HCT116 (cell line): ENCODE results near the gene LUC7L. TPM values are rescaled to one million over a fixed set of nuclear protein-coding genes. Genes with fewer than 3 reads are reported as not detected.

Experiments used
- ATAC-seq: fragments of 200-7000 bp; cut with Tn5 transposase; 2 replicates; pipeline ENCODE4 v1.9.1; 2020; ENCODE audit warnings: mild to moderate bottlenecking, moderate library complexity
- BruUV-seq: library from RNA; stranded (reverse); fragments of 400-500 nt; replicated peaks from 2 replicates; lab custom pipeline; 2021; lab: Mats Ljungman, UMichigan
- CTCF ChIA-PET: fragments of 300-600 bp; sonication (Branson Sonifier 250); formaldehyde crosslinking; loops from one replicate; lab custom pipeline; 2021; ENCODE audit warnings: antibody characterized with exemption; lab: Charles Lee
- POLR2A ChIA-PET: fragments of 300-600, 350-600 bp; sonication (Branson Sonifier 250); formaldehyde crosslinking; loops from one replicate; lab custom pipeline; 2021; ENCODE audit warnings: antibody characterized with exemption; lab: Charles Lee
- RAD21 ChIA-PET, 2 experiments: fragments of 300-600 bp; sonication (Branson Sonifier 250); formaldehyde crosslinking; loops; one replicate each; lab custom pipeline; 2023; ENCODE audit warnings: low total read pairs in 2 of 2; ENCODE audit not compliant: uncharacterized antibody in 2 of 2, unreplicated experiment in 2 of 2, low non-redundant PET in 1 of 2; lab: Charles Lee
- DNase-seq: peaks from one replicate; pipeline ENCODE4 v3.0.0-alpha.2; 2010; ENCODE audit warnings: low read depth, low spot score
- H2AFZ ChIP-seq: fragments of 200-600 bp; shearing (Covaris generic), sonication (generic); 2 replicates; pipeline ENCODE4 v1.6.1; 2017; ENCODE audit warnings: low read depth, mixed run types, mixed read lengths, antibody characterized with exemption, low read length; ENCODE audit not compliant: poor library complexity, severe bottlenecking
- H3K27ac ChIP-seq: 2 replicates; pipeline ENCODE4 v1.5.1; 2012; ENCODE audit warnings: low read depth, low read length
- H3K27me3 ChIP-seq: fragments of 200-600 bp; sonication (generic); 2 replicates; pipeline ENCODE4 v1.6.1; 2016; ENCODE audit warnings: mixed run types, low read length, mixed read lengths; ENCODE audit not compliant: insufficient read depth
- H3K36me3 ChIP-seq, 2 experiments: fragments of 200-500 bp in 1 of 2; fragments of 200-600 bp in 1 of 2; sonication (Bioruptor generic) in 1 of 2; sonication (generic) in 1 of 2; 2 replicates each; pipeline versions ENCODE4 v1.5.1 to v1.6.1; 2014 to 2016; ENCODE audit warnings: low read length in 2 of 2, inconsistent platforms in 1 of 2, mixed read lengths in 1 of 2, mixed run types in 1 of 2; ENCODE audit not compliant: insufficient read depth in 2 of 2, control insufficient read depth in 1 of 2
- H3K4me1 ChIP-seq, 2 experiments: fragments of 200-600 bp in 1 of 2; sonication (generic) in 1 of 2; 2 replicates each; pipeline versions ENCODE4 v1.5.1 to v1.6.1; 2012 to 2017; ENCODE audit warnings: low read length in 2 of 2, inconsistent platforms in 1 of 2, mild to moderate bottlenecking in 1 of 2, mixed read lengths in 1 of 2, mixed run types in 1 of 2, moderate library complexity in 1 of 2; ENCODE audit not compliant: insufficient read depth in 2 of 2, control insufficient read depth in 1 of 2
- H3K4me2 ChIP-seq: fragments of 200-600 bp; sonication (generic); 2 replicates; pipeline ENCODE4 v1.6.1; 2017; ENCODE audit warnings: mixed run types, low read length, mixed read lengths
- H3K4me3 ChIP-seq, 2 experiments: fragments of 200-600 bp in 1 of 2; sonication (generic) in 1 of 2; replicated peaks in 1 of 2; 2 replicates each; pipeline ENCODE4 v1.5.1; 2011 to 2016; ENCODE audit warnings: low read length in 2 of 2, control low read depth in 1 of 2, low read depth in 1 of 2, mild to moderate bottlenecking in 1 of 2, mixed read lengths in 1 of 2, mixed run types in 1 of 2
- H3K79me2 ChIP-seq: fragments of 200-600 bp; sonication (generic); 2 replicates; pipeline ENCODE4 v1.6.1; 2017; ENCODE audit warnings: mild to moderate bottlenecking, mixed run types, low read length, moderate library complexity, mixed read lengths; ENCODE audit not compliant: insufficient read depth
- H3K9ac ChIP-seq: fragments of 200-600 bp; sonication (generic); 2 replicates; pipeline ENCODE4 v1.6.1; 2016; ENCODE audit warnings: low read length, mixed read lengths
- H3K9me2 ChIP-seq: fragments of 200-600 bp; sonication (generic), shearing (Covaris generic); 2 replicates; pipeline ENCODE4 v1.6.1; 2017; ENCODE audit warnings: mixed run types, mild to moderate bottlenecking, moderate library complexity; ENCODE audit not compliant: insufficient read depth
- H3K9me3 ChIP-seq, 2 experiments: fragments of 200-500 bp in 1 of 2; fragments of 200-600 bp in 1 of 2; sonication (Bioruptor generic) in 1 of 2; sonication (generic) in 1 of 2; 2 replicates each; pipeline ENCODE4 v1.6.1; 2014 to 2017; ENCODE audit warnings: low read length in 2 of 2, mixed read lengths in 2 of 2, inconsistent platforms in 1 of 2, low read depth in 1 of 2, mild to moderate bottlenecking in 1 of 2, mixed run types in 1 of 2, moderate library complexity in 1 of 2; ENCODE audit not compliant: control insufficient read depth in 1 of 2, insufficient read depth in 1 of 2
- H4K20me1 ChIP-seq: fragments of 200-600 bp; sonication (generic), shearing (Covaris generic); 2 replicates; pipeline ENCODE4 v1.6.1; 2017; ENCODE audit warnings: mixed run types, mild to moderate bottlenecking, moderate library complexity; ENCODE audit not compliant: insufficient read depth
- CTCF ChIP-seq, 3 experiments: fragments of 200-600 bp in 1 of 3; sonication (generic) in 1 of 3; IDR thresholded peaks in 2 of 3; conservative IDR thresholded peaks in 1 of 3; 2 replicates each; pipeline ENCODE4 v1.5.1; 2012 to 2017; ENCODE audit warnings: low read depth in 2 of 3, low read length in 2 of 3, antibody characterized with exemption in 1 of 3, borderline replicate concordance in 1 of 3, control low read depth in 1 of 3, mild to moderate bottlenecking in 1 of 3, mixed read lengths in 1 of 3, mixed run types in 1 of 3, moderate library complexity in 1 of 3; ENCODE audit not compliant: insufficient read depth in 1 of 3
- EGR1 ChIP-seq: IDR thresholded peaks from 2 replicates; pipeline ENCODE4 v1.6.1; 2012; ENCODE audit warnings: low read depth
- EZH2phosphoT487 ChIP-seq: fragments of 200-600 bp; IDR thresholded peaks from 2 replicates; pipeline ENCODE4 v1.6.1; 2018; ENCODE audit warnings: antibody characterized with exemption, borderline replicate concordance
- FOSL1 ChIP-seq: IDR thresholded peaks from 2 replicates; pipeline ENCODE4 v1.6.1; 2012; ENCODE audit warnings: low read depth
- POLR2A ChIP-seq: IDR thresholded peaks from 2 replicates; pipeline ENCODE4 v1.7.0; 2011; ENCODE audit warnings: borderline replicate concordance; ENCODE audit not compliant: insufficient read depth, insufficient read length; ENCODE audit errors: extremely low read depth
- SIN3A ChIP-seq: IDR thresholded peaks from 2 replicates; pipeline ENCODE4 v1.6.1; 2012; ENCODE audit warnings: low read depth
- SP1 ChIP-seq: IDR thresholded peaks from 2 replicates; pipeline ENCODE4 v1.6.1; 2012; ENCODE audit warnings: low read depth
- TCF7L2 ChIP-seq: IDR thresholded peaks from 2 replicates; pipeline ENCODE4 v1.7.0; 2011; ENCODE audit warnings: borderline replicate concordance, inconsistent platforms; ENCODE audit not compliant: insufficient read depth, insufficient read length; ENCODE audit errors: extremely low read depth
- ZNF274 ChIP-seq: fragments of 200-500 bp; sonication (Bioruptor generic); IDR thresholded peaks from 2 replicates; pipeline ENCODE4 v1.6.1; 2014; ENCODE audit warnings: mild to moderate bottlenecking, low read depth, low read length, inconsistent platforms
- intact Hi-C: fragments of 100-400 bp; cut with micrococcal nuclease; formaldehyde crosslinking; loops from 2 replicates; pipeline ENCODE4 v1.10.0; 2022
- total RNA-seq: library from RNA; stranded (reverse); gene quantifications from one replicate; pipeline ENCODE4 v1.2.1, GENCODE V29; 2021; ENCODE audit not compliant: unreplicated experiment
- TF ChIP-seq, protein P1 (sequence below): IDR thresholded peaks from 2 replicates; pipeline ENCODE4 v1.6.1; 2012; ENCODE audit warnings: low read depth
- TF ChIP-seq, protein P2 (sequence below): IDR thresholded peaks from 2 replicates; pipeline ENCODE4 v1.6.1; 2012
- TF ChIP-seq, protein P3 (sequence below): IDR thresholded peaks from 2 replicates; pipeline ENCODE4 v1.6.1; 2011; ENCODE audit warnings: mild to moderate bottlenecking, low read length, moderate library complexity; ENCODE audit not compliant: insufficient replicate concordance; ENCODE audit errors: extremely low read depth

Gene LUC7L
- total RNA-seq, 1 experiment from 2014 or later = 50.5 TPM

DNA sequence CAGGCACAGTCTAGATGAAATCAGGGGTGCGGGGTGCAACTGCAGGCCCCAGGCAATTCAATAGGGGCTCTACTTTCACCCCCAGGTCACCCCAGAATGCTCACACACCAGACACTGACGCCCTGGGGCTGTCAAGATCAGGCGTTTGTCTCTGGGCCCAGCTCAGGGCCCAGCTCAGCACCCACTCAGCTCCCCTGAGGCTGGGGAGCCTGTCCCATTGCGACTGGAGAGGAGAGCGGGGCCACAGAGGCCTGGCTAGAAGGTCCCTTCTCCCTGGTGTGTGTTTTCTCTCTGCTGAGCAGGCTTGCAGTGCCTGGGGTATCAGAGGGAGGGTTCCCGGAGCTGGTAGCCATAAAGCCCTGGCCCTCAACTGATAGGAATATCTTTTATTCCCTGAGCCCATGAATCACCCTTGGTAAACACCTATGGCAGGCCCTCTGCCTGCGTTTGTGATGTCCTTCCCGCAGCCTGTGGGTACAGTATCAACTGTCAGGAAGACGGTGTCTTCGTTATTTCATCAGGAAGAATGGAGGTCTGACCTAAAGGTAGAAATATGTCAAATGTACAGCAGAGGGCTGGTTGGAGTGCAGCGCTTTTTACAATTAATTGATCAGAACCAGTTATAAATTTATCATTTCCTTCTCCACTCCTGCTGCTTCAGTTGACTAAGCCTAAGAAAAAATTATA lies 51.1 kb downstream of the LUC7L start (continued):
- TF ChIP-seq, protein P1, sequence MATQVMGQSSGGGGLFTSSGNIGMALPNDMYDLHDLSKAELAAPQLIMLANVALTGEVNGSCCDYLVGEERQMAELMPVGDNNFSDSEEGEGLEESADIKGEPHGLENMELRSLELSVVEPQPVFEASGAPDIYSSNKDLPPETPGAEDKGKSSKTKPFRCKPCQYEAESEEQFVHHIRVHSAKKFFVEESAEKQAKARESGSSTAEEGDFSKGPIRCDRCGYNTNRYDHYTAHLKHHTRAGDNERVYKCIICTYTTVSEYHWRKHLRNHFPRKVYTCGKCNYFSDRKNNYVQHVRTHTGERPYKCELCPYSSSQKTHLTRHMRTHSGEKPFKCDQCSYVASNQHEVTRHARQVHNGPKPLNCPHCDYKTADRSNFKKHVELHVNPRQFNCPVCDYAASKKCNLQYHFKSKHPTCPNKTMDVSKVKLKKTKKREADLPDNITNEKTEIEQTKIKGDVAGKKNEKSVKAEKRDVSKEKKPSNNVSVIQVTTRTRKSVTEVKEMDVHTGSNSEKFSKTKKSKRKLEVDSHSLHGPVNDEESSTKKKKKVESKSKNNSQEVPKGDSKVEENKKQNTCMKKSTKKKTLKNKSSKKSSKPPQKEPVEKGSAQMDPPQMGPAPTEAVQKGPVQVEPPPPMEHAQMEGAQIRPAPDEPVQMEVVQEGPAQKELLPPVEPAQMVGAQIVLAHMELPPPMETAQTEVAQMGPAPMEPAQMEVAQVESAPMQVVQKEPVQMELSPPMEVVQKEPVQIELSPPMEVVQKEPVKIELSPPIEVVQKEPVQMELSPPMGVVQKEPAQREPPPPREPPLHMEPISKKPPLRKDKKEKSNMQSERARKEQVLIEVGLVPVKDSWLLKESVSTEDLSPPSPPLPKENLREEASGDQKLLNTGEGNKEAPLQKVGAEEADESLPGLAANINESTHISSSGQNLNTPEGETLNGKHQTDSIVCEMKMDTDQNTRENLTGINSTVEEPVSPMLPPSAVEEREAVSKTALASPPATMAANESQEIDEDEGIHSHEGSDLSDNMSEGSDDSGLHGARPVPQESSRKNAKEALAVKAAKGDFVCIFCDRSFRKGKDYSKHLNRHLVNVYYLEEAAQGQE = no peak
- TF ChIP-seq, all 23 proteins: peak for 0

GRCh38 chr16:177394-177822 lies 51.8 kb downstream of the LUC7L start:
- ChIA-PET POLR2A (no interaction called here), RAD21 (no interaction called here), CTCF (interaction anchor here (1.2 kb wide), 1 partner anchor 70 kb away, joined by 4 read pairs; no protein-coding TSS in a partner anchor)
- Histone ChIP-seq H3K27me3 (no peaks in the 10 kb centered on the region), H3K4me3 (no peak overlapping the region), H3K36me3 (no peaks in the 10 kb centered on the region), H3K27ac (no peak overlapping the region), H3K4me1 (peaks cover 0 to 5% of the 10 kb centered on the region in 2 experiments; a peak in 1 of 4 replicates), H2AFZ (no peak overlapping the region), H3K9me2 (no peaks in the 10 kb centered on the region), H3K9me3 (no peaks in the 10 kb centered on the region), H3K79me2 (no peaks in the 10 kb centered on the region), H4K20me1 (no peaks in the 10 kb centered on the region), H3K9ac (no peak overlapping the region), H3K4me2 (no peak overlapping the region)
- DNase-seq (no peak), ATAC-seq (no peak)
- BruUV-seq = no TSS peak
- intact Hi-C loops = no loop called here
- TF ChIP-seq, protein P2, sequence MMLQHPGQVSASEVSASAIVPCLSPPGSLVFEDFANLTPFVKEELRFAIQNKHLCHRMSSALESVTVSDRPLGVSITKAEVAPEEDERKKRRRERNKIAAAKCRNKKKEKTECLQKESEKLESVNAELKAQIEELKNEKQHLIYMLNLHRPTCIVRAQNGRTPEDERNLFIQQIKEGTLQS = no peak
- TF ChIP-seq, protein P3, sequence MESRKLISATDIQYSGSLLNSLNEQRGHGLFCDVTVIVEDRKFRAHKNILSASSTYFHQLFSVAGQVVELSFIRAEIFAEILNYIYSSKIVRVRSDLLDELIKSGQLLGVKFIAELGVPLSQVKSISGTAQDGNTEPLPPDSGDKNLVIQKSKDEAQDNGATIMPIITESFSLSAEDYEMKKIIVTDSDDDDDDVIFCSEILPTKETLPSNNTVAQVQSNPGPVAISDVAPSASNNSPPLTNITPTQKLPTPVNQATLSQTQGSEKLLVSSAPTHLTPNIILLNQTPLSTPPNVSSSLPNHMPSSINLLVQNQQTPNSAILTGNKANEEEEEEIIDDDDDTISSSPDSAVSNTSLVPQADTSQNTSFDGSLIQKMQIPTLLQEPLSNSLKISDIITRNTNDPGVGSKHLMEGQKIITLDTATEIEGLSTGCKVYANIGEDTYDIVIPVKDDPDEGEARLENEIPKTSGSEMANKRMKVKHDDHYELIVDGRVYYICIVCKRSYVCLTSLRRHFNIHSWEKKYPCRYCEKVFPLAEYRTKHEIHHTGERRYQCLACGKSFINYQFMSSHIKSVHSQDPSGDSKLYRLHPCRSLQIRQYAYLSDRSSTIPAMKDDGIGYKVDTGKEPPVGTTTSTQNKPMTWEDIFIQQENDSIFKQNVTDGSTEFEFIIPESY = no peak
- TF ChIP-seq POLR2A (no peak), EZH2phosphoT487 (no peak), SP1 (no peak), CTCF (IDR thresholded peaks at IDR 0.05 in 2 of 3, conservative IDR thresholded peaks at IDR 0.05 in 1 of 3; ENCODE audit: borderline replicate concordance in 1 of 3, insufficient read depth in 1 of 3, low read depth in 2 of 3, low read length in 2 of 3) (no peak), EGR1 (no peak), SIN3A (no peak), ZNF274 (no peak), TCF7L2 (no peak), FOSL1 (no peak)
